Fibroblast of lung (primary cell): ENCODE measurements around the gene CASP10. TPM values are rescaled to one million over a fixed set of nuclear protein-coding genes. Genes with fewer than 3 reads are reported as not detected.

Experiments used
- DNase-seq, 2 donors: peaks; one replicate each; pipeline versions ENCODE4 v3.0.0 to v3.0.0-alpha.2; 2010; ENCODE audit warnings: low read depth in 2 of 2
- H2AFZ ChIP-seq: 2 replicates; pipeline ENCODE4 v1.5.1; 2012; ENCODE audit warnings: low read length, control low read depth, inconsistent platforms
- H3K27ac ChIP-seq: 2 replicates; pipeline ENCODE4 v1.5.1; 2011; ENCODE audit warnings: low read length, control low read depth; ENCODE audit not compliant: insufficient read depth
- H3K27me3 ChIP-seq: 2 replicates; pipeline ENCODE4 v1.5.1; 2011; ENCODE audit warnings: mild to moderate bottlenecking, low read length; ENCODE audit not compliant: control insufficient read depth, insufficient read depth
- H3K36me3 ChIP-seq: 2 replicates; pipeline ENCODE4 v1.5.1; 2011; ENCODE audit warnings: low read length; ENCODE audit not compliant: control insufficient read depth, insufficient read depth
- H3K4me1 ChIP-seq: 2 replicates; pipeline ENCODE4 v1.5.1; 2011; ENCODE audit warnings: low read length; ENCODE audit not compliant: control insufficient read depth, insufficient read depth; ENCODE audit errors: extremely low read depth
- H3K4me2 ChIP-seq: 2 replicates; pipeline ENCODE4 v1.5.1; 2011; ENCODE audit warnings: low read length, control low read depth; ENCODE audit not compliant: insufficient read depth; ENCODE audit errors: extremely low read depth
- H3K4me3 ChIP-seq, 4 experiments: fragments of 200-600 bp in 1 of 4; sonication (generic) in 1 of 4; replicated peaks in 1 of 4; 2 replicates each; pipeline ENCODE4 v1.5.1; 2011 to 2016; ENCODE audit warnings: low read length in 4 of 4, low read depth in 3 of 4, mild to moderate bottlenecking in 3 of 4, control low read depth in 2 of 4, inconsistent platforms in 1 of 4, mixed read lengths in 1 of 4; ENCODE audit not compliant: insufficient read depth in 1 of 4; ENCODE audit errors: control extremely low read depth in 1 of 4
- H3K79me2 ChIP-seq: 2 replicates; pipeline ENCODE4 v1.5.1; 2012; ENCODE audit warnings: mild to moderate bottlenecking, low read length, inconsistent platforms; ENCODE audit not compliant: control insufficient read depth, insufficient read depth
- H3K9ac ChIP-seq: 2 replicates; pipeline ENCODE4 v1.5.1; 2011; ENCODE audit warnings: mild to moderate bottlenecking, low read length, control low read depth; ENCODE audit not compliant: insufficient read depth
- H3K9me3 ChIP-seq: 2 replicates; pipeline ENCODE4 v1.5.1; 2012; ENCODE audit warnings: low read depth, low read length; ENCODE audit not compliant: control insufficient read depth, insufficient read depth
- H4K20me1 ChIP-seq: 2 replicates; pipeline ENCODE4 v1.5.1; 2011; ENCODE audit warnings: low read length; ENCODE audit not compliant: control insufficient read depth, insufficient read depth; ENCODE audit errors: extremely low read depth
- CTCF ChIP-seq, 2 donors: IDR thresholded peaks in 1 of 2; conservative IDR thresholded peaks in 1 of 2; 1 replicate in 1 of 2; 2 replicates in 1 of 2; pipeline ENCODE4 v1.5.1; 2011 to 2012; ENCODE audit warnings: low read length in 2 of 2, control low read depth in 1 of 2, inconsistent platforms in 1 of 2, low read depth in 1 of 2, mild to moderate bottlenecking in 1 of 2
- EZH2 ChIP-seq: IDR thresholded peaks from 2 replicates; pipeline ENCODE4 v1.5.1; 2012; ENCODE audit warnings: low read length, control low read depth, mild to moderate bottlenecking; ENCODE audit errors: missing control alignments
- polyA plus RNA-seq, 2 donors: library from polyadenylated mRNA; depleted of rRNA in 1 of 2; stranded (reverse) in 1 of 2; unstranded in 1 of 2; fragments of >200 nt; gene quantifications; 2 replicates each; pipeline ENCODE4 v1.2.1, GENCODE V29; 2011 to 2012; ENCODE audit warnings: missing spikeins in 1 of 2
- total RNA-seq: library from RNA; depleted of rRNA; stranded (reverse); fragments of >200 nt; gene quantifications from 2 replicates; pipeline ENCODE4 v1.2.1, GENCODE V29; 2014

CASP10 gene
- total and polyA plus RNA-seq, 2 donors (not counting 1 experiment from before 2014, with no cell fraction given), result 5.5 to 8.1 TPM

DNA sequence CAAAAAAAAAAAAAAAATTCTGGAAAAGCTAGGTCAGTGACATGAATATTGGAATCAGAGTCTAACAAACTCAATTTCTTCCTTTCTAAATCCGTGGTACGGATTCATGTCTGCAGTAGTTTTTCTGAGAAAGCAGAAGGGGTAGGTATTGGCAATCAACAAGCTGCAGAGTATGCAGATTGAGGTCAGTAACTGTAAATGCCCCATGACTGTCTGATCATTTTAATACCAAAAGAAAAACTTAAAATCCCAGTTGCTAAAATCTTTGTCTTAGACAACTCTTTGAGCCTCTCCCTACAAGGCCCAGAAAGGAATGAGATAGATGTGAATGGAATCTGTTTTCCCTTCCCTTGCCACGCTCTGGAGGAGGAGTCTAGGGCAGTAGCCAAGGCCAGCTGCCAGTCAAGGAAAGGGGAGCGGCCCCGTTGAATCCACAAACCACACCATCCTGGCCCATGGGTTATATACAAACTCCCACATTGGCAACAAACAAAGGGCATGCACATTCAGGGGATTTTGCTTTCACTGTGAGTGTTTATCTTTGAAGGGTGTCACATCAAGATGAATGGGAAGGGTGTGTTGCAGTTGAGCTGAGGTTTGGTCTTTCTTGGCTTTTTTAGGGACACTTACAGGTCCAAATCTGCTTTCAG, 71.3 kb downstream of the CASP10 start:
- H3K27me3 ChIP-seq, result no peaks in the 10 kb centered on the region
- no peak overlapping the region for H3K9ac ChIP-seq
- no peak overlapping the region for H3K4me2 ChIP-seq
- peak overlapping the region; percentile 54 for H2AFZ ChIP-seq
- H3K36me3 ChIP-seq, result no peaks in the 10 kb centered on the region
- peak; percentile 68 to 76 for DNase-seq
- H3K9me3 ChIP-seq, result no peaks in the 10 kb centered on the region
- no peak overlapping the region for H3K27ac ChIP-seq
- no peak for TF ChIP-seq CTCF (conservative IDR thresholded peaks at IDR 0.05 in 1 of 2, IDR thresholded peaks at IDR 0.05 in 1 of 2; ENCODE audit: low read depth in 1 of 2, low read length in 2 of 2)
- TF ChIP-seq EZH2, result no peak
- no peak overlapping the region for H3K4me3 ChIP-seq
- H4K20me1 ChIP-seq, result no peaks in the 10 kb centered on the region
- H3K79me2 ChIP-seq, result peaks cover 8% of the 10 kb centered on the region
- peaks cover 7% of the 10 kb centered on the region for H3K4me1 ChIP-seq

GRCh38 chr2:201255408-201256033, 72.6 kb downstream of the CASP10 start:
- no peaks in the 10 kb centered on the region for H3K36me3 ChIP-seq
- no peak for TF ChIP-seq EZH2
- TF ChIP-seq CTCF (conservative IDR thresholded peaks at IDR 0.05 in 1 of 2, IDR thresholded peaks at IDR 0.05 in 1 of 2; ENCODE audit: low read depth in 1 of 2, low read length in 2 of 2), result no peak
- H3K27ac ChIP-seq, result no peak overlapping the region
- no peaks in the 10 kb centered on the region for H3K9me3 ChIP-seq
- H2AFZ ChIP-seq, result no peak overlapping the region
- no peak overlapping the region for H3K4me2 ChIP-seq
- H4K20me1 ChIP-seq, result no peaks in the 10 kb centered on the region
- no peaks in the 10 kb centered on the region for H3K27me3 ChIP-seq
- H3K4me3 ChIP-seq, result no peak overlapping the region
- H3K4me1 ChIP-seq, result peaks cover 12% of the 10 kb centered on the region
- peak in 1 of 2 donors; percentile 59 for DNase-seq
- H3K9ac ChIP-seq, result no peak overlapping the region
- H3K79me2 ChIP-seq, result peaks cover 16% of the 10 kb centered on the region

- TF ChIP-seq EZH2 (no peak), CTCF (conservative IDR thresholded peaks at IDR 0.05 in 1 of 2, IDR thresholded peaks at IDR 0.05 in 1 of 2; ENCODE audit: low read depth in 1 of 2, low read length in 2 of 2) (no peak)
- no peaks in the 10 kb centered on the region for H3K9me3 ChIP-seq
- no peak overlapping the region for H3K4me2 ChIP-seq
- H3K9ac ChIP-seq, result no peak overlapping the region
- H3K27ac ChIP-seq, result no peak overlapping the region
- peaks cover 14% of the 10 kb centered on the region for H3K4me1 ChIP-seq
- no peak overlapping the region for H2AFZ ChIP-seq
- H3K36me3 ChIP-seq, result no peaks in the 10 kb centered on the region
- no peaks in the 10 kb centered on the region for H3K27me3 ChIP-seq
- H4K20me1 ChIP-seq, result no peaks in the 10 kb centered on the region
- DNase-seq, result peak; percentile 24 to 37
- no peak overlapping the region for H3K4me3 ChIP-seq
- peaks cover 19% of the 10 kb centered on the region for H3K79me2 ChIP-seq
Measured at GRCh38 chr2:201256082-201256481, 73.1 kb downstream of the CASP10 start.
